NCI-H2227 (cell line): ENCODE data around the gene FBN2.

ENCODE experiments used
- DNase-seq: peaks from one replicate; lab custom pipeline; 2025; ENCODE audit not compliant: unreplicated experiment; lab: John Stamatoyannopoulos, UW

FBN2 gene

DNA sequence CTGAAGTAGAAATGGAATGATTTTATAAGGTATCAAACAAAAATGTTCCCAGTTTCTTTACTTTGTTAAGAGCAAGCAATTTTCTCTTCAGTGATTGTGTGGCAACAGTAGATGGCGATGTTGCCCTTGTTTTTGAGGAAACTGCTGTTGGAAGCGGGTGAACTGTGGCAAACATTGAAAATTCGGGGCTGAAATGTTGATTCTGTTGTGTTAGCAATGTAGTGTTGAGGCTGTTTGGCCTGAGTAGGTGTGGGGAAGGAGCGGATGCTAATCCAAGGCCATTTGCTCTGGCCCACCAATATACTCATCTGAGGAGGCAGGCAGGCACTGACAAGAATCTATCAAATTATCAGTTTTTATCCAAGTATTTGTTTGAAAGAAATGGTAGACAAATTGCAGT lies 324.7 kb downstream of the FBN2 start:
- DNase-seq = peak; percentile 58

DNA sequence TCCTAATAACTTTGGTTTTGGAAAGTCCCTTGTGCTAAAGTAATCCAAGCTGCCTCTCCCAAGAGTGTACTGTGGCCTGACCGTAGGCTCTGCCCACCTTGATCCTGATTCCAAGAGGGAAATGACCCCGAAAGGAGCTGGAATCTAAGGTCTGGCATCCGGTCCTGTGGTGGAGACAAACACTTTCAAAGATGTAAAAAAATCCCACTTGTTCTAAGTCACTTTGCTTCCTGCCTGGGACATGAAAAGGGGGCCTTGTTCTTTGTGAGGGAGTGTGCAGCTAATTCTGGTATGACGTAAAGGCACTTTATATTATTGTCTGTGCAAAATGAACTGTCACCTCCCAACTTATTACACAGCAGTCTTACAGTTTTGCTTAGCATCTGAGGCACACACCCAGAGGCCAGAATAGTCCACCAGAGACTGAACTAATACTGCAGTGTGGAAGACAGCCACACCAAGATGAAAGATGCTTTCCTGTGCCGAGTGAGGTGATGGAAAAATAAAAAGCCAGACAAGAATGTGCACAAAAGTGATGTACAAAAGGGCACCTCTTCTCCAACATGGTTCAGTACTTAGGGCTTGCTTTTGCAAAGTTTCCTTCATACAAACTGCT lies 325.7 kb downstream of the FBN2 start:
- DNase-seq = no peak

DNA sequence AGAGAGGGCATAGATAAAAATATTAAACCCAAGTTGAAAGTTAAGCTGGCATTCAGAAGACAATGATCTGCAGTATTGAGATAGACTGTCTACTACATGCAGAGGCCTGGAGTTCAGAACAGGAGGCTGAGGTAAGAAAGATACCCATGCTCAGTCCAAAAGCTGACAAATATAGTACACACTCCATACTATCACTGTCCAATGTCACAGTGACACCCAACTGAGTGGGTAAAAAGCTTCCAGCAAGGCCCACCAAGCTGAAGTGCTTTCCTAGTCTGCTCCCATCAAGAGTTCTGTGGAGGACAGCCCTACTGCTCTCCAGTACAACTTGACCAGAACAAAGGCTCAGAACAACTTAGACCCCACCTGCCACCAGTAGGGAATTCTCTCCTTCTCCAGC lies 329.6 kb downstream of the FBN2 start:
- no peak for DNase-seq
